Midbrain (tissue), 1 donor: Measurements from ENCODE around the gene LARGE2.

ENCODE experiments used
- DNase-seq: peaks from one replicate; lab custom pipeline; 2025; lab: John Stamatoyannopoulos, UW

LARGE2 gene

DNA sequence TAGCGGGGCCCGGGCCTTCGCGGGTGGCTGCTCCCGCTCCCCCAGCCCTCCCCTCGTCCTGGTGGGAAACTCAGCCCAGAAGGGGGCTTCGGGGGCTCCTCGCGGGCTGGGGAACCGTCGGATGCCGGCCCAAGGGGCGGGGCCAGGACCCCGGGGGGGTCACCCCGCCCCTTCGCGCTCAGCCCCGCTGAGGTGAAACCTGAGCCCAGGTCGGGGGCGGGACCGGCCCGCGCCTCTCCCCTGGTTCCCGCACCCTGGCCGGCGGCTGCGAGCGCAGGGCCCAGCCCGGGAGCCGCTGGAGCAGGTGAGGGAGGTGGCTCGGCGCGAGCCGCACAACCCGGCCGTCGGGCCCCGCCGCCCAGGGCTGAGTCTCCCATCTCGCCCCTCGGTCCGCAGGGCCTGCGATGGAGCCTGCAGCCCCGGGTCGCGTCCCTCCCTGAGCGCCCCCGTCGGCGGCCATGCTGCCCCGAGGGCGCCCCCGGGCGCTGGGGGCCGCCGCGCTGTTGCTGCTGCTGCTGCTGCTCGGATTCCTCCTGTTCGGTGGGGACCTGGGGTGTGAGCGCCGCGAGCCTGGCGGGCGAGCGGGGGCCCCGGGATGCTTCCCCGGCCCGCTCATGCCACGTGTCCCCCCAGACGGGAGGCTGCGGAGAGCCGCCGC is at the start of gene LARGE2:
LARGE2 (plus strand) TSS at position 232 of the 658 bp plus-strand sequence; CDS start at position 459, 227 bp downstream.
- no peak for DNase-seq

DNA sequence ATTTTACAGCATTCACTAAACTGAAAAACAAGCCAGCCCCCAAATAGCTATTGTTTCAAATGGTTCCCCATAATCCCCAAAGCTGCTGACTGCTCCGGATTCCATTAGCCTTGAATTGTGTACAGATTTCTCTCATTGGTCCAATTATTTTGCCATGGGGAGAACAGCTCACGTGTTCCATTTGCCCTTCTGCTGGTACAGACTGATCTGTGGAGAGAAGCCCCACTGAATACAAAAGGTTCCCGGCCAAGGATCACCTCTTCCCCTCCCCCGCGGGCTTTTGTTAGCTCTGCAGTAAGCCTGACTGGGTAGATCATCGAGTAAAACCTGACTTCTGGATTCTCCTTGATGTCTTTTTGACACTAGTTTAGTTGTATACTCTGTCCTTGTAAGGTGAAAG is 46.1 kb upstream of the LARGE2 start:
- DNase-seq: peak; percentile 21

DNA sequence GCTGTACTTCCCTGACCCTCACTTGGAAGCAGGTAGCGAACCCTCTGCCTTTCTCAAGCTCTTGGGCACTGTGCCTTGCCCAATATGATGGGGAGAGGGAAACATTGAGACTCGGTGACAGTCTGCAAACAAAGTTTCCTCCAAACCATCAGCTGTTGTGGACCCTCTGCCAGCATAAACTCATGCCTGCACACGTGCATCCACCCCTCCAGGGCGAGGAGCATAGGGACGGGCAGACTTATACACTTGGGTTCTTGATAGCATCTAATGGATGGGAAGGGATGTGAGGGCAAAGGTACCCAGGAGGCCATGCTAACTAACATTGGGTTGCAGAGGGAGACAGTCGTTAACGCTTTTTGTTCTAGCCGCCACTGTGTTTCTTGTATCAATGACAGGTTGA is 45.2 kb upstream of the LARGE2 start:
- no peak for DNase-seq

DNA sequence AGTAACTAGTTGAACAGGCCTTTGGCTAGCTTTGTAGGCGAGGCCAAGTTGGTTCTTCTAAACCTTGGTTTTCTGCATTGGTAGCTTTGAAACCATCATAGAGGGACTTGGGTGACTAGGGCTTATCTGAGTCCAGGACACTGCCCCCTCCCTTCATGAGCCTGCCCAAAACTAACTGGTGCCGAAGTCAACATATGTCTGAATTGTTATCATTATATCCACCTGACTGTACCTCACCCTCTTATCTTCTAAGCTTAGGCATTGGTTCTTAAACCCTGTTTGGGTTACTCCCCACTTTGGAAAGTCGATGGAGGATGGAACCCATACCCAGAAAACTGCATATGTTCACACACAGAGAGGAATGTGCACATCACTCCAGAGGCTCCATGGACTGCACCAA is 44.6 kb upstream of the LARGE2 start:
- DNase-seq: no peak

DNA sequence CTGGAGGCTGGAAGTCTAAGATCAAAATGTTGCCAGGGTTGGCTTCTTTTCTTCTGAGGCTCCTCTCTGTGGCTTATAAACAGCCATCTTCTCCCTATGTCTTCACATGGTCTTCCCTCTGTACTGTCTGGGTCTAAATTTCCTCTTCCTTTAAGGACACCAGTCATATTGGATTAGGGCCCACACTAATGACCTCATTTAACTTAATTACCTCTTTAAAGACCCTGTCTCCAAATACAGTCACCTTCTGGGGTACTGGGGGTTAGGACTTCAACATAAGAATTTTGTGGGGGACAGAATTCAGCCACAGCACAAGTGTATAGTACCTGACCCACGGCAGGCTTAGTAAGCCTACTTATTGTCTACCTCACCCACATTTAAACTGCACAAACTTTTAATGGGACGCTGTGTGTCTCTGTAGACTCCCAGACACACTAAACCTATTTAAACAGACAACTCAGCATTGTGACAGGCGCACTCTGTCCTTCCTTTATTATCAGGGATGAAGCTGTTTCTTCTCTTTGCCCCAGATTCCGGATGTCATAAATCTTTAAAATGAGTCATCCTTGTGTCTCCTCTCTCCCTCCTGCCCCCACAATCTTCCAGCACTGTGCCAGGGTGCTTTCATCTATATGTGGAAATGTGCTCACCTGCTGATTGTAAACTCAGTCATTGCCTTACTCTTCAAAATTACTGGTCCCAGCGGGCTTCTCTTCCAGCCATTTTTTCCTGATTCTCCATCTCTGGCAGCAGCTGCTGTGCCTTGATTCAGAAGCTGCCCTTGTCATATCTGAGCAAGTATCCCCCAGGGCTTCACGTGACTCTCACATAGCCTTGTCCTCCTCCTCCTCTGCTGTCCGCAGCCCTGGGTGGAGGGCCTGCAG is 42.4 kb upstream of the LARGE2 start:
- DNase-seq: no peak

DNA sequence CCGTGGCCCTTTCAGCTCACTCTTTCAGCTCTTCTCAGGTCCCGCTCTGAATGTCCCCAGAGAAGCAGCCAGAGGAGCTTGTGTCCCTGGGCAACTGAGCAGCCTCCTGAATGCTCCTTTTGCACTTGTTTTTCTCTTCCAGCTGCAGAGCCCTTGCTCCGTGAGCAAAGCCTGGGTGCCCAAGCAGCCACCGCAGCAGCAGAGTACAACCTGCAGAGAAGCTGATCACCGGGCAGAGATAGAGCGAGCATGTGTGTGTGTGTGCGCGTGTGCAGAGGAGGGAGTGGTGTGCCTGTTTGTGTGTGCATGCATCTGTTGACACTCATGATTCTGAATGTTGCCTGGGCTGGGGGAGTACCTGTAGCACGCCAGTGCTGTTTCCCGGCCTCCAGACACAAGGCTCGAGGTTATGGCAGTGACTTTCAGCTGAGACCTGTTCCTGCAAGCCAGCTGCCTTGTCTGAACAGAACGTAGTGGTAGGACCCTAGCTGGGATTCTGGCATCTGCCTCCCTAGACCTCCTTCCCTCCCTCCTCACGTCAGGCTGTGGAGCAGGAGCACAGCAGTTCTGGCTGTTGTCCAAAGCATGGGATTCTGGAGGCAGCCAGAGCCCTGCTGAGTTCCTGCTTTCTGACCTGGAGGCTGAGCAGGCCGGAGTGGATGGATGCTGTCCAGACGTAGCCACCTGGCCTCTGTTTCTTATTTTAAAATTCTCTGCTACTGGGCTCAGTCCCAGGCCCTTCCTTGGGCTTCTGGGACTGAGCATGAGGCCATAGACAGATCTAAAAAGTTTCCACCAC is 41.5 kb upstream of the LARGE2 start:
- no peak for DNase-seq

DNA sequence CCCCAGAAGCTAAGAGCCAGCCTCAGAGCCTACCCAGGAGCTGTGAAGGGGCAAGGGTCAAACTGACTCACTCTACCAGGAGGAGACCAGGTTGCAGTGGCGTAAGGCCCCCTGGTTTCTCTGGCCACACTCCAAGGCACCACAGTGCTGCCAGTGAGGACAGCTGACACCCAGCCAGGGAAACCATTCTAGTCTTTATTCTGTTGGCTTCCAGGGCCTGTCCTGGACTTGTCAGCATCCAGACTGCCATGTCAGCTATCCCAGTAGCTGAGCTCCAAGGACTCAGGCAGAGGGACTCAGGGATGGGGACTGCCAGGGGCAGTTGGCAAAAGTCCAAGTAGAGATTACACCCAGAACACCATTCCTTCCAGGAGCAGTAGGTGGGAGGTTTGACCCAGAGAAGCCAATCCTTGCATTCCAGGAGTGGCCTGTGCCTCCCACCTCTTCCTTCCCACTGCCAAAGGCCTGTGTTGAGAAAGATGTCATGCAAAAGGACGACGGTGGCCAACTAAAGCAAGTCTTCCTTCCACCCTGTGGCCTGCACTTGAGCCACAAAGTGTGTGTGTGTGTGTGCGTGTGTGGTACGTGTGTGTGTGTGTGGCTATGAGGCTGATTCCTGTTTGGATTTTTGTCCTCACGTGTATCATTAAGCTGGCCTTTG is 40.6 kb upstream of the LARGE2 start:
- no peak for DNase-seq

DNA sequence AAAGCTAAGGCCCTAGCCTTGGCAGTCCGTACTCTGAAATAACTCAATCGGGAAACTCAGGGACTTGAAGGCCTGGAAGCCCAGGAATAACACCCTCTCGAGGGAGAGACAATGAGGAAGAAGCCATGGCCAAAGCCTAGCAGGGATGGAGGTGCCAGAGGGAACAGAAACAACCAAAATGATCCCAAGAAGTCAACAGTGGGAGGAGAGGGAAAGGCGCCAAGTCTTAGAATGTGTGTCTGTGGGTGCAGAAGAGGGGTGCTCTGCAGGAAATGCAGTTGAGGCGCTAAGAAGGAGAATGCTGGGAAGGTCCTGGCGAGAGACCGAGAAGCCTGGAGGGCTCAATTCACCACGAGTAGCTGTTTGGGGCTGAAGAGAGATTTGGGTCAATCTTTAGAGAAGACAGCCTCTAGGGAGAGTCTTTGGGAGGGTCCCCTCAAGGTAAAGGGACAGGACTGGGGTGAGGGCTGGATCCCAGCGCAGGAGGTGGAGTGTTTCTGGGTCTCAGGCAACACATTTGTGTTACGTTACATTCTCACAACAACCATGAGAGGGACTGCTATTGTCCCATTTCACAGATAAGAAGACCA is 37.8 kb upstream of the LARGE2 start:
- DNase-seq: no peak

DNA sequence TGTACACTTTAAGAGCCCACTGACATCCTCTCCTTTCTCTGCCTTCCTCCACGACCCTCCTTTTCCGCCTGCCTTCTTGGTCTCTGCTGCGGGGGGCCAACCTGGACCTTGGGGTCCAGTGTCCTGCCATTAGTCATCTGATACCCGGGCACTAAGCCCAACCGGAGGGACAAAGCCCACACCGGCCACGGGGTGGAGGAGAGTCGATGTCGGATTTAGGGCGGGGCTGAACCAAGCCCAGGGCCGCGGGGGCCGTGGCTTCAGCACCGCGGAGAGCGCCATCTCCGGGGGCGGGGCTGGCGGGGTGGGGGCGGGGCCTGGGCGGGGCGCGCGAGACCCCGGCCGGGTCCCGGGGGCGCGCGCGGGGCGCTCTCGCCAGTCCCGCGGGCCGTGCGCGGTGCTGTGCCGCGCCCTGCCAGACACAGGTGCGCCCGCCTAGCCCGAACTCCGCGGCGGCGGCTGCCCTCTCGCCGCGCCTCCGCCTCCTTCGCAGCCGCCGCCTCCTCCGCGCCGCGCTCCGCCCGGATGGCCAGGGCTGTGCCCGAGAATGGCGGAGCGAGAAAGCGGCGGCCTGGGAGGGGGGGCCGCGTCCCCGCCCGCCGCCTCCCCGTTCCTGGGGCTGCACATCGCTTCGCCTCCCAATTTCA is 37.1 kb upstream of the LARGE2 start, which contains the start of gene MAPK8IP1:
MAPK8IP1 (plus strand) TSS at position 378 of the 647 bp plus-strand sequence; CDS start at position 548, 170 bp downstream.
- peak; percentile 39 for DNase-seq

DNA sequence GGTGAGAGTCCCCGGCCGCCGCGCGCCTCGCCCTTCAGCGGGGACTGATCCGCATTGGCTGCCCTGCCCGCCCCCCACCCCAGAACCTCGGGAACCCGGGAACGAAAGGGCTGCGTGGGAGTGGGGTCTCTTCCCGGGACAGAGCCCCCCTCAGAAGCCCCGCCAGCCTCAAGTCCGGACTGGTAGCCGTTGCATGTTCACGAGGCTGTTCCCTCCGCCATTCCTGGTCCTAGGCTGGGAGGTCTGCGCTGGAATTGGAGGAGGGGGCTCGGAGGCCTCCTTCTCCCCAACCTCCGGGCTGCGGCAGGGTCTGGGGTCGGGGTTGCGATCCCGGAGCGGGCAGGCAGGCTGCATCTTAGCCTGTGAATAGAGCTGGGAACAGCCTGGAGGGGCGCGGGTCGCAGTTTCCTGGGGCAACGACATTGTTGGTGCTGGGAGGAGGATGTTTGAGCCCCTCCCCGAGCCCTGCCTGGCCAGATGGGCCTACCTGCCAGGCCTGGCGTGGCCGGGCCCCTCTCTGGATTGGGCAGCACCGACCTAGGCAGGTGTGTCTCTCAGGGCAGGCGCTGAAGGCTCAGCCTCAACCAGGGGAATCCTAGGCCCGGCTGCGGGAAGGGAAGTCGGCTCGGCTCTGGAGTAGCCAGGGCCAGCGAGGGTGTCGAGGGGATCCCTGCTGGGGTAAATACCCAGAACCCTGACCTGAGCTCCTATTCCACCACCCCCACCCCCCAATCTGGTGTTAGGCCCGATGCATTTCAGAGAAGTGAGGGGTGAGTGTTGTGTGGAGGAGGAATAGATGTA is 36.3 kb upstream of the LARGE2 start:
- no peak for DNase-seq

DNA sequence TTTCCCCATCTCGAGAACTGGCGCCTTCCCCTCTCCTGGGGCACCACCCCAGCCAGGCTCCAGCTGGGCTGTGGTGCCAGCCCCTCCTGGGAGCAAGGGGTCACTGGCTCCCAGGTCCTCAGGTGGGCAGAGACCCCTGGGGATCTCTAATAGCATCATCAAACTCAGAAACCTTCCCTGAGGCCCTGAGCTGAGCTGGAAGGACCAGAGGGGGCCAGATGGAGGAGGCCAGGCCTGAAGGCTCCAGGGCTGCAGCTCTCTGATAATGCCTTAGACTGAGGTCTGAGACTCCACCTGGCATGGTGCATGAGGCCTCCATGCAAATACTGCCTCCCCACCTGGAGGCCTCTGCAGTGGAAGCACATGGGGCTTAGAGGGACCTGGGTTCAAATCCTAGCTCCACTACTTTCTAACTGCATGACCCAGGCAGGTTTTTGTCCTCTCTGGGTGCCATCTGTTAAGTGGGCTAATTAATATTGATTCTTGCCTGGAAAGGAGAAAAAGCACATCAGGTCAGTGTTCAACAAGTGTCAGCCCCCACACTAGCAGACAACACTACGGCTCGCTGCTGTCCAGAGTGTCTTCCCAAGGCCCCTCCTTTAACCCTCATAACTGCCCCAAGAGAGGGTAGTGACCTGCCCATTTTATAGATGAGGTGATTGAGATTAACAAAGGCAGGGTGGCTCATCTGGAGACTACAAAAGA is 35.5 kb upstream of the LARGE2 start:
- DNase-seq: no peak

DNA sequence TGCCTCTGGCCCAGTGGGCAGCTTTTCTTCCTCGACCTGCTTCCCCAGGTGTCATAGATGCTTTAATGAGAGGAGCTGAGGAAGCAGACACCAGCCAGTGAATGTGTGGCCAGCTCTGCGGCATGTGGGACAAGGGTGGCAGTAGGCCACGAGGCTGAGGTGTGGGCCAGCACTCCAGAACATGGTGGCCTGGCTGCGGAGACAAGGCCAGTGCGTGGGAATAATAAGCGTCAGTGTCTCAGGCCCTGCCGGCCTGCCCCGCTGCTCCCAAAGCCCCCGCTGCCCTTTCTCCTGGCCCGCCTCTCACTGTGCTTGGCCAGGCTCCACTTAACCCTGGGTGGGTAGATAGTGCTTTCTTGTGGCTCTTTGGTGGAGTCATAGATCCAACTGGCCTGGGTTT is 34.9 kb upstream of the LARGE2 start:
- no peak for DNase-seq

DNA sequence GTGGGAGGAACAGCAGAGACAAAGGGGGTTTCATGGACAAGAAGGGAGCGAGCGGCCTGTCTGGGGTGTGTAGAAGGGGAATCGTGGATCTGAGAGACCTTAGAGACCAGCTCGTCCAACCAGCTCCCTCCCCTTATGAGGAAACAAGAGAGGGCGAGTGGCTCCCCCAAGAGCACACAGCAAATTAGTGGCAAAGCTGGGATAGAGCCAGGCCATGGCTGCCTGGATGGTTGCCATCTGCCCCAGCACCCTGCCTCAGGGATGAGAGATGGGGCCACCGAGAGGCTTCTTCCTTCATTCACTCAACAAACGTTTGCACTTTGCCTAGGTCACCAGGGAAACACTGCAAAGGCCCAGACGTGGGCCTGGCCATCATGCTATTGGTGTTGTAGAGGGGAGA is 32.9 kb upstream of the LARGE2 start:
- DNase-seq: no peak

DNA sequence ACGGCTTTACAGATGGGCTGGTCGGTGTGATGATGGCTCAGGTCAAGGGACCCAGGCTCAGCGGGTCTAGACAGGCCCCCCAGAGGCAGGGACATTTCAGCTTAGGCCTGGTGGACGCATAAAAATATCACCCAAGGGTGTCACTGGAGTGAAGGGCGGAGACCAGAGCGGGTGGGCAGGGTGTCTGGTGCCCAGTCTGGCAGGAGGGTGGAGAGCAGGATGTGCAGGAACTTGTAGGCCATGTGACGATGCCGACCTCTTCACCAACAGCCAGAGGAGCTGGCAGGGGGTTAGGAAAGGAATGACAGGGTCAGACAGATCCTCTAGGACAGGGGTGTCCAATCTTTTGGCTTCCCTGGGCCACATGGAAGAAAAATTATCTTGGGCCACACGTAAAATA is 32.5 kb upstream of the LARGE2 start:
- no peak for DNase-seq

DNA sequence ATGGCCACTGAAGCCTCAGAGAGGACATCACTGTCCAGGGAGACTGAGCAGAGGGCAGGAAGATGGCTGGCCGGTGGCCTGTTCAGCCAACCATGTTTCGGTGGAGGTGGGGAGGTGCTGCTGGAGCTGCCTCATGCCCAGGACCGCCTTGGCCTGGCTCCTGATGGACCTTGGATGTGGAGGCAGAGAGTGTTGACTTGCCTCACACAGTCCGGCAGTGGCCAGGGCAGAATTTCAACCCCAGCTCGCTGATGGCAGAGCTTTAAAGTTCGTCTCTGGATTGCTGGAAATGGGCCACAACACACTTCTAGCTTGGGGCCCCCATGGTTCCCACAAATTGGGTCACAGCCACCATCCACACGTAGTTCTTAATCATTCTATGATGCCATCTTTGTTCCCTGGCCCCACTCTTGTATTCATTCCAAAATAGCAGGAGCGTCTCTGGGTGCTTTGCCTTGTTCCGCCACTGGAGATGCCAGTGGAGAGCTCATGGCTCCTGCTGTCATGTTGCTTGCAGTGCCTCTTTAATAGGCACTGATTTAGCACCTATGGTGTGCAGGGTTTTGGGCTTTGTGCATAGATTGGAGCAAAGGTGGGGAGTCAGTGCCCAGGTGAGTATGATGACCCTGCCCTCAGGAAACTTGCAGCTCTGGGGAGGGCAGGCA is 31.4 kb upstream of the LARGE2 start:
- DNase-seq: no peak

DNA sequence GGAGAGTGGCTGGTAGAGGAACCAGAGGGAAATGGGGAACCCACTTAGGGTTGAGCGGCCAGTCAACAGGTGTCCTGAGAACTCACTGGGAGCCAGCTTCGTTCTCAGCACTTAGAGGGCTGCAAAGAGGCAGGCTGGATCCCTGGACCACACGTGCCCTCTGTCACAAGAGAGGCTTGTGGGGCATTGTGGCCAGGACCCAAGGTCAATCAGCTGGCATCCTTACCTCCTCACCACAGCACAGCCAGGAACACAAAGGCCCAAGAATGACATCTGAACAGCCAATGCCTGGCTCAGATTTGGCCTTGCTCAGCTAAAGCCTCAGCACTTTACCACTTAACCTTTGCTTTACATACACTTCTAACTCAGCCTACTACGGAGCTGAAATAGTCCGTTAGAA is 29.6 kb upstream of the LARGE2 start:
- DNase-seq: no peak

DNA sequence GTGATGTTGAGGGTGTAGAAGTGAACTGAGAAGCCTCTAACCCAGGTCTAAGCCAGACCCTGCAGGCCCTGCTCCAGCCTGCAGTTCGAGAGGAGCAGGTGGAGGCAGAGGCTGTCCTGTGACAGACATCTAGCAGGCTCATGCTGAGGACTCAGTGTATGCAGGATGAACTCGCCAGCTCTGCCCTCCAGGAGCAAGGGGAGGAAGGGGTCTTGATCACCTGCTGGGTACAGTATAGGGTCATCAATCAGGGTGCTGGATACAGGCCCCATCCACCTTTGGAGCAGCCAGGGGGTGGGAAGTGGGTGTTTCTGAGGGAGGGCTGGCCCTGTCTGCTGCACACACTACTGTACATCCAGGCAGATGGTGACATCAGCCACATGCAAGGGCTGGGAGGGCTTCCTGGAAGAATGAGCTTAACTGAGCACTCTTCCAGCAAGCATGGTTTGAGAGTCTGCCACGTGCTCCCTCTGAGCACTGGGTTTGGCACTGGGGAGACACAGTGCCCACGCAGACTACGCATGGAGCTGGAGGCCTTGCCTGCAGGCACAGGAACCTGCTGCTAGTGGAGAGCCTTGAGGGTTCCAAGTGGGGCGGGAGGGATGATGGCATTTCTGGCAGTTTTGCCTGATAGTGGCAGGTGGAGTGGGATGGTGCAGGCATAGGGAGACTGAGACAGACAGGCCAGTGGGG is 27.8 kb upstream of the LARGE2 start:
- DNase-seq: no peak

DNA sequence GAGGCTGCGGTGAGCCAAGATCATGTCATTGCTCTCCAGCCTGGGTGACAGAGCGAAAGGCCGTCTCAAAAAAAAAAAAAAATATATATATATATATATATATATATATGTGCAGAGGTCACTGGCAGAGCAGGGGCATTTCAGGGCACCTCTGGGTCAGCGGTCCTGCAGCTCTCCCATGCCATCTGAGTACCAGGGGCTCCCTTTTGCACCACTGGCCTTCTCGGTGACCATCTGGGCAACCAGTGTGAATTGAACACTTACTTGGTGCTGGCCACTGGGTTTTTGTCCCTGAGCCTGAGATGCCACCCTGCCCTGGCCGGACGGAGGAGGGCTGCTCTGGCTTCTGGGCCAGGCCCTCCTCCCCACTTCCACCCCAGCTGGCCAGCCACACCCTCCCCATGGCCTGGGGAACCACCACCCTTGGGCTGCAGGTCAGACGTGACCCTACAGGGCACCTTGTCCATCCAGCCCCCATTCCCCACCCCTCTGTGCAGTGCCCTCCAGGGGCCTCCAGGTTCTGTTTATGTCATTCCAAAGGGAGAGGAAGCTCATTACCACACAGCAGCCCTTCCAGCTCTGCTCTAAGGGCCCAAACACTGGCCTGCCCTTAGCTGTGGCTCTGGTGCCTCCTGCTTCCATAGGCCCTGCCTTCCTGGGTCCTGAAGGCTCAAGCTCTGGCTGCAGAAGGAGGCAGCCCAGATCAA is 26.8 kb upstream of the LARGE2 start:
- no peak for DNase-seq
